Right atrium auricular region (tissue), 2 donors: ENCODE data around the gene PNMA6F. TPM values are rescaled to one million over a fixed set of nuclear protein-coding genes. Genes with fewer than 3 reads are reported as not detected.

Source experiments
- DNase-seq: peaks from one replicate; pipeline ENCODE4 v3.0.0-alpha.2; 2019; ENCODE audit warnings: low spot score
- H3K27ac ChIP-seq, 2 donors: fragments of 200-600 bp; sonication (generic); 1 replicate in 1 of 2; 2 replicates in 1 of 2; pipeline ENCODE4 v1.5.1; 2016 to 2019
- H3K27me3 ChIP-seq, 2 donors: fragments of 200-600 bp; sonication (generic); one replicate each; pipeline versions ENCODE4 v1.5.1 to v1.6.0; 2017 to 2019
- H3K36me3 ChIP-seq: fragments of 200-600 bp; sonication (generic); one replicate; pipeline ENCODE4 v1.5.1; 2016
- H3K4me1 ChIP-seq, 2 donors: fragments of 200-600 bp; sonication (generic); one replicate each; pipeline versions ENCODE4 v1.5.1 to v1.6.0; 2017 to 2019
- H3K4me3 ChIP-seq, 2 donors: fragments of 200-600 bp; sonication (generic); 1 replicate in 1 of 2; 2 replicates in 1 of 2; pipeline ENCODE4 v1.5.1; 2017 to 2019; ENCODE audit warnings: mild to moderate bottlenecking in 1 of 2, moderate library complexity in 1 of 2
- H3K9me3 ChIP-seq, 2 donors: fragments of 200-600 bp; sonication (generic); one replicate each; pipeline ENCODE4 v1.5.1; 2019
- total RNA-seq, 2 donors: library from RNA; depleted of rRNA; stranded (reverse); fragments of >200 nt; gene quantifications; one replicate each; pipeline ENCODE4 v1.1.0, GENCODE V29; 2016
- TF ChIP-seq, protein P1 (sequence below), 2 donors: fragments of 200-600 bp; sonication (generic); IDR thresholded peaks; one replicate each; pipeline ENCODE4 v1.5.1; 2019; ENCODE audit warnings: antibody characterized with exemption in 2 of 2

PNMA6F gene
- total RNA-seq, 2 donors from 2014 or later: not detected

DNA sequence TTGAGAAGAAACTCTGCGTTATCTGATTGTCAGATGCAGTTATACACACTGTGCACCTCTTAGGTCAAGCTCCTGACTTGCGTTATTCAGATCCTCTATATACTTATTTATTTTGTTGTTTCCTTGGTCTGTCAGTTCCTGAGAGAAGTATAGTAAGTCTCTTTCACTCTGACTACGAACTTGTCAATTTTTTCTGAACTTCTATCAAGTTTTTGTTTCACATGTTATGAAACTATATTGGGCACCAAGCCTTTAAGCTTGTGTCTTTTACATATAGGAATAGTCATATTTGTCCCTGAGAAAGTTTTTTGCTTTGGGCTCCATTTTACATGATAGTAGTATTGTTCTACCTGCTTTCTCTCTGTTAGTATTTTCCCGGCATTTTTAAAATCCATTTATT, 44.1 kb upstream of the PNMA6F start:
- Histone ChIP-seq H3K27me3 (no peaks in the 10 kb centered on the region), H3K4me3 (no peak overlapping the region), H3K27ac (no peak overlapping the region), H3K36me3 (no peaks in the 10 kb centered on the region), H3K9me3 (no peaks in the 10 kb centered on the region), H3K4me1 (no peaks in the 10 kb centered on the region)
- DNase-seq: no peak
- TF ChIP-seq, protein P1, sequence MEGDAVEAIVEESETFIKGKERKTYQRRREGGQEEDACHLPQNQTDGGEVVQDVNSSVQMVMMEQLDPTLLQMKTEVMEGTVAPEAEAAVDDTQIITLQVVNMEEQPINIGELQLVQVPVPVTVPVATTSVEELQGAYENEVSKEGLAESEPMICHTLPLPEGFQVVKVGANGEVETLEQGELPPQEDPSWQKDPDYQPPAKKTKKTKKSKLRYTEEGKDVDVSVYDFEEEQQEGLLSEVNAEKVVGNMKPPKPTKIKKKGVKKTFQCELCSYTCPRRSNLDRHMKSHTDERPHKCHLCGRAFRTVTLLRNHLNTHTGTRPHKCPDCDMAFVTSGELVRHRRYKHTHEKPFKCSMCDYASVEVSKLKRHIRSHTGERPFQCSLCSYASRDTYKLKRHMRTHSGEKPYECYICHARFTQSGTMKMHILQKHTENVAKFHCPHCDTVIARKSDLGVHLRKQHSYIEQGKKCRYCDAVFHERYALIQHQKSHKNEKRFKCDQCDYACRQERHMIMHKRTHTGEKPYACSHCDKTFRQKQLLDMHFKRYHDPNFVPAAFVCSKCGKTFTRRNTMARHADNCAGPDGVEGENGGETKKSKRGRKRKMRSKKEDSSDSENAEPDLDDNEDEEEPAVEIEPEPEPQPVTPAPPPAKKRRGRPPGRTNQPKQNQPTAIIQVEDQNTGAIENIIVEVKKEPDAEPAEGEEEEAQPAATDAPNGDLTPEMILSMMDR (IDR thresholded peaks at IDR 0.05): no peak

- Histone ChIP-seq H3K27me3 (no peaks in the 10 kb centered on the region), H3K9me3 (peaks cover 0 to 7% of the 10 kb centered on the region in 2 donors), H3K4me1 (no peaks in the 10 kb centered on the region), H3K36me3 (no peaks in the 10 kb centered on the region), H3K27ac (no peak overlapping the region), H3K4me3 (no peak overlapping the region)
- TF ChIP-seq, protein P1 (IDR thresholded peaks at IDR 0.05): no peak
- no peak for DNase-seq
Observed at GRCh38 chrX:153361781-153362397, 40.3 kb upstream of the PNMA6F start.

- Histone ChIP-seq H3K36me3 (no peaks in the 10 kb centered on the region), H3K4me3 (no peak overlapping the region), H3K4me1 (no peaks in the 10 kb centered on the region), H3K27me3 (no peaks in the 10 kb centered on the region), H3K9me3 (peaks cover 0 to 7% of the 10 kb centered on the region in 2 donors), H3K27ac (no peak overlapping the region)
- TF ChIP-seq, protein P1 (IDR thresholded peaks at IDR 0.05): no peak
- DNase-seq: peak; percentile 2
Observed at GRCh38 chrX:153357877-153358276, 36.3 kb upstream of the PNMA6F start.

DNA sequence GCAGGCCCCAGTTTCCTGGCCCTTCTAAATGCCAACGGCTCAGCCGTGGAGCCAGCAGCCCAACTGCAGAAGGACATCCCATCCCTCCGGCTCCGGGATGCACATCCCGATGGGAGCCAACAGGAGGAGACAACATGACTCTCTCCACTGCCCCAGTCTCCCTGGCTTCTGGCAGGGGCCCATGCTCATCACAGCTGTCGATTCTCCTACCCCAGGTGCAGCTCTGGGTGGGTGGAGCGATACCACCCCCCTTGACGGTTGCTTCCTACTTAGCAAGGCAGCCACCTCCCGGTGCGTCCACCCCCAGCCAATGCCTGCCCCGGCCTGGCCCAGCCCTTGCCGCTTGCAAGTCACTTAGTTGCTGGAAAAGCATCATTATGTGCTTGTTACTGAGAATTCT, 31.8 kb upstream of the PNMA6F start:
- TF ChIP-seq, protein P1 (IDR thresholded peaks at IDR 0.05): no peak
- no peaks in the 10 kb centered on the region for H3K36me3 ChIP-seq
- H3K9me3 ChIP-seq: peaks cover 0 to 5% of the 10 kb centered on the region in 2 donors
- H3K4me3 ChIP-seq: no peak overlapping the region
- no peaks in the 10 kb centered on the region for H3K4me1 ChIP-seq
- H3K27me3 ChIP-seq: no peaks in the 10 kb centered on the region
- H3K27ac ChIP-seq: no peak overlapping the region
- DNase-seq: no peak

- Histone ChIP-seq H3K4me1 (no peaks in the 10 kb centered on the region), H3K27me3 (no peaks in the 10 kb centered on the region), H3K9me3 (no peaks in the 10 kb centered on the region), H3K4me3 (no peak overlapping the region), H3K27ac (no peak overlapping the region), H3K36me3 (no peaks in the 10 kb centered on the region)
- TF ChIP-seq, protein P1 (IDR thresholded peaks at IDR 0.05): no peak
- no peak for DNase-seq
Observed at GRCh38 chrX:153352858-153353257, 31.3 kb upstream of the PNMA6F start.

DNA sequence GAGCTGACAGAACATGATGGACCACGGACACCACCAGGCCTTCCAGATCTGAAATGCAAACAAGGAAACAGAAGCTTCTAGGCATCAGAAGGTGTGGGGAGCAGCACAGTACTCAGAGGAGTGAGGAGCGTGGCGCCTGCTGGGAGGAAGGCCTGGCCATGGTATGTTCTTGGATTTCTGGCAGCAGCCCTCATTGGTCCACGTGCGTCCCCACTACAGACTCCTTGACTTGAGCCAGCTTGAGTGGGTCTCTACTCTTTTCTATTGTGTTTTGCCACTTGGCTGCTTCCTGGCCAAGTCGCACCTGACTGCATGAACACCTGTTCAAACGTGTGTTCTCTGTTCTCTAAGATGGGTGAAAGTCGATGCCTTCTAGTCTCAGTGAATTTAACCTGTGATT, 30.4 kb upstream of the PNMA6F start:
- no peaks in the 10 kb centered on the region for H3K9me3 ChIP-seq
- H3K4me3 ChIP-seq: no peak overlapping the region
- H3K27ac ChIP-seq: no peak overlapping the region
- TF ChIP-seq, protein P1 (IDR thresholded peaks at IDR 0.05): no peak
- no peaks in the 10 kb centered on the region for H3K27me3 ChIP-seq
- H3K4me1 ChIP-seq: no peaks in the 10 kb centered on the region
- no peak for DNase-seq
- H3K36me3 ChIP-seq: peaks cover 5% of the 10 kb centered on the region
